Measurements from ENCODE around the gene DCAF8.
A peak's percentile ranks its signal among the peaks of the same experiment; 100 is the strongest.

DCAF8 gene

GRCh38 chr1:160197231-160197630, 65.1 kb downstream of the DCAF8 start:
- DNase-seq = no peak

- no peak for DNase-seq
Observed at GRCh38 chr1:160196143-160196542, 66.2 kb downstream of the DCAF8 start.

GRCh38 chr1:160194737-160195059, 67.7 kb downstream of the DCAF8 start:
- no peak for DNase-seq

- DNase-seq = no peak
Observed at GRCh38 chr1:160193832-160194736, 68.3 kb downstream of the DCAF8 start.

GRCh38 chr1:160193091-160193819, 69.1 kb downstream of the DCAF8 start:
- peak; percentile 67 for DNase-seq

GRCh38 chr1:160192234-160192633, 70.1 kb downstream of the DCAF8 start:
- DNase-seq = no peak

GRCh38 chr1:160191756-160192155, 70.6 kb downstream of the DCAF8 start:
- DNase-seq = no peak

GRCh38 chr1:160189649-160190625, 72.4 kb downstream of the DCAF8 start, which contains the start of gene CASQ1:
CASQ1 (plus strand) TSS chr1:160190575; CDS start chr1:160190752, 177 bp downstream.
- DNase-seq = no peak

GRCh38 chr1:160188341-160188740, 74.0 kb downstream of the DCAF8 start:
- DNase-seq = no peak

- DNase-seq = no peak
Observed at GRCh38 chr1:160187407-160187806, 74.9 kb downstream of the DCAF8 start.

- DNase-seq = no peak
Observed at GRCh38 chr1:160186729-160187128, 75.6 kb downstream of the DCAF8 start.

- DNase-seq = no peak
Observed at GRCh38 chr1:160186246-160186645, 76.1 kb downstream of the DCAF8 start.

- no peak for DNase-seq
Observed at GRCh38 chr1:160179336-160179735, 83.0 kb downstream of the DCAF8 start.

- DNase-seq = no peak
Observed at GRCh38 chr1:160178731-160179130, 83.6 kb downstream of the DCAF8 start.

GRCh38 chr1:160177667-160178066, 84.7 kb downstream of the DCAF8 start:
- DNase-seq = no peak

GRCh38 chr1:160177231-160177630, 85.1 kb downstream of the DCAF8 start:
- DNase-seq = no peak

GRCh38 chr1:160171980-160172379, 90.4 kb downstream of the DCAF8 start:
- no peak for DNase-seq

- no peak for DNase-seq
Observed at GRCh38 chr1:160171354-160171753, 91.0 kb downstream of the DCAF8 start.

GRCh38 chr1:160169553-160170399, 92.6 kb downstream of the DCAF8 start:
- no peak for DNase-seq

GRCh38 chr1:160168609-160169369, 93.6 kb downstream of the DCAF8 start:
- no peak for DNase-seq

GRCh38 chr1:160168016-160168415, 94.3 kb downstream of the DCAF8 start:
- DNase-seq = no peak

Measured in NK-92 treated with Interleukin-12 subunit alpha and Interleukin-12 subunit beta, amount 100 ng/mL, for 24 hours (cell line).